ENCODE results near the gene ZNF280D.
A peak's percentile ranks its signal among the peaks of the same experiment; 100 is the strongest.

ZNF280D gene

GRCh38 chr15:56732886-56733135 is 498 bp downstream of the ZNF280D start:
- no peak for DNase-seq (ENCODE audit: low read depth)
- in situ Hi-C loops (cut with HindIII; ENCODE audit: low sequenced_read_pairs), result no loop called here
- TF ChIP-seq CTCF (IDR thresholded peaks at IDR 0.05; ENCODE audit: low read depth, low read length, missing control alignments), result no peak
- peak overlapping the region; percentile 57 for H3K4me3 ChIP-seq (ENCODE audit: low read depth, low read length)

- peak overlapping the region; percentile 57 for H3K4me3 ChIP-seq (ENCODE audit: low read depth, low read length)
- TF ChIP-seq CTCF (IDR thresholded peaks at IDR 0.05; ENCODE audit: low read depth, low read length, missing control alignments), result no peak
- peak; percentile 54 for DNase-seq (ENCODE audit: low read depth)
- in situ Hi-C loops (cut with HindIII; ENCODE audit: low sequenced_read_pairs), result no loop called here
Measured at GRCh38 chr15:56732135-56732885, 999 bp downstream of the ZNF280D start.

GRCh38 chr15:56731548-56731947 is 1.8 kb downstream of the ZNF280D start:
- TF ChIP-seq CTCF (IDR thresholded peaks at IDR 0.05; ENCODE audit: low read depth, low read length, missing control alignments), result no peak
- in situ Hi-C loops (cut with HindIII; ENCODE audit: low sequenced_read_pairs), result no loop called here
- DNase-seq (ENCODE audit: low read depth), result no peak
- peak overlapping the region; percentile 57 for H3K4me3 ChIP-seq (ENCODE audit: low read depth, low read length)

GRCh38 chr15:56729561-56729960 is 3.7 kb downstream of the ZNF280D start:
- DNase-seq (ENCODE audit: low read depth), result no peak
- no peak for TF ChIP-seq CTCF (IDR thresholded peaks at IDR 0.05; ENCODE audit: low read depth, low read length, missing control alignments)
- in situ Hi-C loops (cut with HindIII; ENCODE audit: low sequenced_read_pairs), result no loop called here
- H3K4me3 ChIP-seq (ENCODE audit: low read depth, low read length), result no peak overlapping the region

GRCh38 chr15:56725386-56725785 is 7.9 kb downstream of the ZNF280D start:
- DNase-seq (ENCODE audit: low read depth), result no peak
- no peak overlapping the region for H3K4me3 ChIP-seq (ENCODE audit: low read depth, low read length)
- in situ Hi-C loops (cut with HindIII; ENCODE audit: low sequenced_read_pairs), result no loop called here
- TF ChIP-seq CTCF (IDR thresholded peaks at IDR 0.05; ENCODE audit: low read depth, low read length, missing control alignments), result no peak

- in situ Hi-C loops (cut with HindIII; ENCODE audit: low sequenced_read_pairs), result no loop called here
- DNase-seq (ENCODE audit: low read depth), result no peak
- TF ChIP-seq CTCF (IDR thresholded peaks at IDR 0.05; ENCODE audit: low read depth, low read length, missing control alignments), result no peak
- no peak overlapping the region for H3K4me3 ChIP-seq (ENCODE audit: low read depth, low read length)
Measured at GRCh38 chr15:56724232-56724631, 9.1 kb downstream of the ZNF280D start.
